HG03103 (cell line): Measurements from ENCODE around the gene HPSE2.
"Not testable (repeated sequence)": the region's sequence is repeated elsewhere in the genome, so short reads cannot be mapped to it uniquely, and the experiment has no call there.

Source experiments
- ATAC-seq: cut with Tn5 transposase; IDR thresholded peaks from one replicate; pipeline ENCODE4 v1.9.1; 2021; ENCODE audit warnings: low read depth; ENCODE audit not compliant: unreplicated experiment

Gene HPSE2

DNA sequence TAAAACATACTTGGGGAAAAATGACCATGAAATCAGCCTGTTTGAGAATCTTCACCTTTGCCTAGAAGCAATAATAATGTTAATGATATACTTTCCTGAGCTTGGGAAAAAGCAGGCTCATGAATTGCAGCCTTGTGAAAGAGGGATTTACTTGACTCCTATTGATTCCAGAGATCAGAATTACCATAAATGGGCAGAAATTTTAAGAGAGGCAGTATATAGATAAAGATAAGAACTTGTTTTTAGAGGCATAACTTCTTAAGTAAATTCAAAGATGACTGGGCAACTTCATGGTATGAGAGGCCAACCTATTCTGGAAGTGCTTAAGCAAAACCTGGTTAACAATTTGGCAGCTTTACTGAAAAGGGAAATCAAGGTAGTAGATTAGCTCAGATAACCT lies 225.4 kb downstream of the HPSE2 start:
- ATAC-seq: no peak

DNA sequence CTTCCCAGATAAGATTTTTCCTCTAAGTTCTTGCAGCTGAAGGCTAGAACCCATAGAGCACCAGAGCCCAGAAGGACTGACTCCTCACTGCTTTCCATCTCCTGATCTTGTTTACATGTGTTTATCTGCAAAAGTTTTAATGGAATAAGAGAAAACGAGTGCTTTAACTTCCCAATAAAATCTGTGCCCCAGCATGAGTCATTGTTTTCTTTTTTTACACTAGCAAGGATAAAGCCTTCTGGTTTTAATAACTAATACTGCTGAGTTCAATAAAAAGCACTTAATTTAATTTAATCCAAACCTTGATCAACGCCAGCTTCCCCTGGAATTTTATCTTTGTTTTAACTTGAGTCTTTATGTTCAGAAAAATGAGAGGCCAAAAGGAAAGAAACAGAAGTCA lies 227.6 kb downstream of the HPSE2 start:
- ATAC-seq: no peak

DNA sequence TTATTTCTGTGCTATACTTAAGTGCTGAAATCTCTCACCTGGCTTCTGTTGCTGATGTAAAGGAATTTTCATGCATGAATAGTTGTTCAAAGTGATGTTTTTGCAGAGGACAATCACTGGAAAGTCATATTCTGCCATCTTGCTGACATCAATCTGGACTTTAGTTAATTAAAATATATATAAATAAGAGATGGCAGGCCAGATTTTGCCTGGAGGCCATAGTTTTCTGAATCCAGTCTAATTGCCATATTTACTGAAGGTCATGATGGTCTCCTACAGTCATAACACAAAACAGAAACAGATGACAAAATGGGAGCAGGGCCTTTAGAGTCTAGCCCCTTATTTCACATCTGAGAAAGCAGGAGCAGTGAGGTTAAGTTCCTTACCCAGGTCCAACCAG lies 228.2 kb downstream of the HPSE2 start:
- ATAC-seq: no peak

DNA sequence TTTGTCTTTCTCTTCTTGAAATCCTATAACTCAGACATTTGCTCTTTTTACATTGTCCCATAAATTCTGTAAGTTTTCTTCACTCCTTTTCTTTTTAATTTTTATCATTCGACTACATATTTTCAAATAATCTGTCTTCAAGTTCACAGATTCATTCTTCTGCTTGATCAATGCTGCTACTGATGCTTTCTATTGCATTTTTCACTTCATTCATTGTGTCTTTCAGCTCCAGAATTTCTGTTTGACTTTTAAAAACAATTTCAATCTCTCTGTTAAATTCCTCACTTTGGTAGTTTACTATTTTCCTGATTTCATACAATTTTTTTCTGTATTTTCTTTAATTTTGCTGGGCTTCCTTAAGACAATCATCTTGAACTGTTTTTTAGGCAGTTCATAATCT lies 230.4 kb downstream of the HPSE2 start:
- ATAC-seq: no peak

DNA sequence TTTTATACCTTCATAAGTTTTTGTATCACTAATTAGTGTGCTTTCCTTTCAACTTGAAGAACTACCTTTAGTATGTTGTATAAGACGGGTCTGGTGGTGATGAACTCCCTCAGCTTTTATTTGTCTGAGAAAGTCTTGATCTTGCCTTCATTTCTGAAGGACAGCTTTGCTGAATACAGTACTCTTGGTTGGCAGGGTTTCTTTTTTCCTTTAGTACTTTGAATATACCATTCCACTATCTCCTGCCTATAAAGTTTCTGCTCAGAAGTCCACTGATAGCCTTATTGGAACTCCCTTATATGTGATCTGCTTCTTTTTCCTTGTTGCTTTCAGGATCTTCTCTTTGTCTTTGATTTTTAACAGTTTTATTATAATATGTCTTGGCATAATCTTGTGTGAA lies 230.9 kb downstream of the HPSE2 start:
- ATAC-seq: no peak

DNA sequence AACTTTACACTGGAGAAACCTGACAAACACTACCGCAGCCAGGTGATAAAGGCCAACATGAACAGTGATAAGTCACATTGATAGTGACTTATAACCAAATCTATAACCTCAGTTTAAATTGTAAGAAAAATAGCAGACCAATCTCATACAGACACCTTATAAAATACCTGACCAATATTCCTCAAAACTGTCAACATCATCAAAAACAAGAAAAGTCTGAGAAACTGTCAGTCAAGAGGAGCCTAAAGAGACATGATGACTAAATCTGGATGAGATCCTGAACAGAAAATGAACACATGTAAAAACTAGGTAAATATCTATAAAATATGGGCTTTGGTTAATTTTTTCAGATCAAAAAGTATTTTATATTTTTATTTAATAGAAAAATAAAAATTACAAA lies 233.3 kb downstream of the HPSE2 start:
- no peak for ATAC-seq

DNA sequence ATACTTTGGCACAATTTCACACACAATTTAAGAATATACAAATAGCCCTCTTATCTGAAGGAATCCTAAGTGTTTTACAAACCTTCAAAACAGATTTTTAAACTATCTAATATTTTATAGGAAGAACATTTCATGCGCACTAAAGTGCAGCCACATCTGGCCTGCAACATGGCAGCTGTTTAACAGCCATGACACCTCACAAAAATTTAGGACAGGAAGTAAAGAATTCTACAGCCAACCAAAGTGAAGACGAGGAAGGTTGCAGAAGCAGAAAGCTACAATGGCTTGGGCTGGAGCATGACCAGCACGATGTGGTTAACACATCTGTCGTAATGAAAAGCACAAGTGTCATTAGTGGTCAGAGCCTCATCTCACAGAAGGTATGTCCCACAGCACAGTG lies 238.1 kb downstream of the HPSE2 start:
- ATAC-seq: no peak

DNA sequence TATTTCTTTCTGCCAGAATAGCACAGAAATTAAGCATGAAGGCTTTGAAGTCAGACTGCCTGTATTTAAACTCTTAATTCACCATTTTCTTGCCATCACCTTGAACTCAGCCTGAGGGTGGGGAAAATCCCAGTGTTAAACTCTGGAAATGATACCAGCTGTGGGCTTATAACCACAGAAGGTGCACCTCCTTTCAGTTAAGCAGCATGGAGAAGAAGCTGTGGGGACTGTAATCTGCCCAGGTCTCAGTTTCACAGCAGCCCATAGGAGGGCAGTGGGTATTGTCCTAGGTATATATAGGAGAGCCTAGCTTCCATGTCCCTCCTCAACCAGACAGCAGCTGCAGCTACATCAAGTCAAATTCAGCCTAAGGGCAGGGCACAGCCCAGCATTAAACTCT lies 241.6 kb downstream of the HPSE2 start:
- no peak for ATAC-seq

DNA sequence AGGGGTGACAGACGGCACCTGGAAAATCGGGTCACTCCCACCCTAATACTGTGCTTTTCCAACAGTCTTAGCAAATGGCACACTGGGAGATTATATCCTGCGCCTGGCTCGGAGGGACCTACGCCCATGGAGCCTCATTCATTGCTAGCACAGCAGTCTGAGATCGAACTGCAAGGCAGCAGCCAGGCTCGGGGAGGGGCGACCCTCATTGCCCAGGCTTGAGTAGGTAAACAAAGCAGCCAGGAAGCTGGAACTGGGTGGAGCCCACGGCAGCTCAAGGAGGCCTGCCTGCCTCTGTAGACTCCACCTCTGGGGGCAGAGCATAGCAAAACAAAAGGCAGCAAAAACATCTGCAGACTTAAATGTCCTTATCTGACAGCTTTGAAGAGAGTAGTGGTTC lies 251.9 kb downstream of the HPSE2 start:
- not testable (repeated sequence) for ATAC-seq

DNA sequence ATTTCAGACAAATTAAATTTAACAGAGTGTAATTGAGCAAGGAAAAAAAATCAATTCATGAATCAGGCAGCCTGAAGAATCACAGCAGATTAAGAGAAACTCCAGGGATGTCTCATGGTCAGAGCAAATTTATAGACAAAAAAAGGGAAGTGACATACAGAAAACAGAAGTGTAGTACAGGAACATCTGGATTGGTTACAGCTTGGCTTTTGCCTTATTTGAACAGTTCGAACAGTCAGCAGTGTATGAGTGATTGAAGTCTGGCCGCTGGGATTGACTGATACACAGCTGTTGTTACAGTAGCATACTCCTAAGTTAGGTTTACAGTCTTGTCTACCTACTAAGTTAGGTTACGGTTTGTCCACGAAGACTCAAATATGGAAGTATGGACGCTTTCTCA lies 255.3 kb downstream of the HPSE2 start:
- no peak for ATAC-seq

DNA sequence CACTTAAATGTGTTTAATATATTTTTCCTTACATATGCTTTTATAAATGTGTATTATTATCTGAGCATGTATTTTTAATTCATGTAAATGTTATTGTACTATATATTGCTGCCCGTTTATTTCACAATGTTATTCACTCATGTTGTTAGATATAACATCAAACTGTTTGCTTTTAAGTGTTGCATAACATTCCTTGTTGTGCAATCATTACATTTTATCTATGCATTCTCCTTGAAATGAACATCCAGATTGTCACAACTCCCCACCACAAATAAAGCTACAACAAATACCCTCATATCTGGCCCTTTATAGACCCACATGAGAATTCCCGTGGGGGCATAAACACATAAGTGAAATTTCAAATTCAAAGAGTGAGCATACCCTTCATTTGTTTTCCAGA lies 264.2 kb downstream of the HPSE2 start:
- no peak for ATAC-seq

DNA sequence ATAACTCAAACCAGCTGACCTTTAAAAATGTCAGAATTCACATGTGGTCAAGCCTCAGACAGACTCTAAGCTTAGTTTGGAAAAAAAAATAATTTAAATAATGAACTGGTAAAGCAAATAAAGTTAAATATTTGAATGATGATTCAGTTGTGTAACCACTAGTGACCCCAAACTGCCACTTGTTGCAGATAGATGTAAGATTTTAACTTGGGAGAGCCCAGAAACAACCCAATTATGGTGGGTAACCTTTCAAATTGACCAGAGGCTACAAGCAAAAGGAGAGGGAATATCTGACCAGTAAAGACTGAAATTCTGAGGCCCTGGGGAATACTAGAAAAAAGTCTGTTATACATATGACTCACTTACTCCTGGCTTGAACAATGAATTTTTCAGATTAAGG lies 268.1 kb downstream of the HPSE2 start:
- ATAC-seq: no peak

DNA sequence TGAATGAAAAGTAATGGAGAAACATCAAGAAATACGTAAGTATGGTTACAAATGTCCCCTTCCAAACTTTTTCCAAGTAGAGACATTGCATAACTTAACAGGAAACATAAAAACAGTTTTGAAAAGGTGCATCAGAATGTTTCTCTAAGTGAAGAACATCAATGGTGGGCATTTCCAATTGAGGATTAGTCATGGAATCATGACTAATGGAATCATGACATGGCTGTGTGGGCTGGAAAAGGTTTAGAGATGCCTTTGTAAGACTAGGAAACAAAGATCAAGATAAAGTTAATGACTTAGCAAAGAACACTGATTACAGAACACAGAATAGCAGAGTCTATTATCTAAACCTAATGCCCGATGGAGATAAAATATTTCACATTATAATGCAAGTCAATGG lies 272.0 kb downstream of the HPSE2 start:
- no peak for ATAC-seq

DNA sequence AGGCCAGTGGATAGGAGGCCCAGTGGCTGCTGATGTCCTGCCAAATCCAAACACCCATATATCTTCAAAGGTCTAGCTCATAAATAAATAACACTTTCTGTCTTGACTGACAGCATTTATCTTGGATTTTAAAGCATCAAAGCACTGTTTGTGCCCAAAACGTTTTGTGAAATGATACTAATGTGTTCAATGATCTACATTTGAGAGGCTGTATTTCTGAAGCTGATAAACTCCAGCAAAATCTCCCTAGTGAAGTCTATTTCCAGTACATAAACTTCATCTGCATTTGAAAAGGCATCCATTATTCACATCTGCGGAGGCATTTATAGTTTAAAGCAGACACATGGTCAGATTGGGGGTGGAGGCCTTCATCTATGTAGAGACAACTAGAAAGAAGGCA lies 276.3 kb downstream of the HPSE2 start:
- ATAC-seq: no peak

DNA sequence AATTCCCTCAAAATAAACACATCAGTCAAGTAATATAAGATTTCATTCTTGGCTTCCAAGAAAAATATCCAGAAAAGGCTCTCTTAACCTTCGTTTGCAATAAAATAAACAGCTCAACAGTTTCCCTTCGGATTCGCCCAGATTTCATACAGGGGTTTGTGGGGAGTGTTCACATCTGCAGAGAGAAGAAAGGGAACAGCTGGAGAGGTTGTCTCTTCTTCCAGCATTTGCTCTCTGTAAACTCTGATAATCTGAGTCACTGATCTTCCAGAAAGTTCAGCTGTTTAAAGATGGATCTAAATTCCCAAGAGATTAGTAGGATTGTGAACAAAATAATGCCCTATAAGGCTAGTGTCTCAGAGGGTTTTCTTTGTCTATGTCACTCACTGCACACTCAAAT lies 277.9 kb downstream of the HPSE2 start:
- no peak for ATAC-seq

DNA sequence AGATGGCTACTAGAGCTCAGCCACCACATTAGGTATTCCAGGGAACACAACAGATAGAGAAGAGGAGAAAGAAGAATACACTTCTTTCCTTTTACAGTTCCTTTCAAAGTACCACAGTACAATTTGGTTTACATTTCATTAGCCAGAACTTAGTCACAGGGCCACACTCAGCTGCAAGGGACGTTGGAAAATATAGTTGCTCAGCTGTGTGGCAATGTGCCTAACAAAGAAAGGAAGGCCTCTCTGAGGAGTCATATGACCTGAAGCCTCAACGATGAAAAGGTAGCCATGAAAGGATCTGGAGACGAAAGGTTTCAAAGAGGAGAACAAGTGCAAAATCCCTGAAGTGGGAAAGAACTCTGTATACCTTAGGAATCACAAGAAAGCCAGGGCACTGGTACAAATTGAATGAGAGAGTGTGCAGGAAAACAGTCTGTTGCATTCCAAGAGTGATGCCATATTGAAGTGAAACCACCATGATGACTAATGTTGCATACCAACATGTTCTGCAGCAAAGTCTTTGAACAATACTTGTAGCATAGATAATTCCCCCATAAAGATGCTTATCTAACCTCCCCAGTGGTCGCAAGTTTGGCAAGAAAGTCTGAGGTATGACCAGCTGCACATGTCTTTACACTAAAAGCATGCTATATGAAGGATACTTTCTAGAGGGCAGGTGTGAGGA lies 278.9 kb downstream of the HPSE2 start:
- ATAC-seq: no peak

DNA sequence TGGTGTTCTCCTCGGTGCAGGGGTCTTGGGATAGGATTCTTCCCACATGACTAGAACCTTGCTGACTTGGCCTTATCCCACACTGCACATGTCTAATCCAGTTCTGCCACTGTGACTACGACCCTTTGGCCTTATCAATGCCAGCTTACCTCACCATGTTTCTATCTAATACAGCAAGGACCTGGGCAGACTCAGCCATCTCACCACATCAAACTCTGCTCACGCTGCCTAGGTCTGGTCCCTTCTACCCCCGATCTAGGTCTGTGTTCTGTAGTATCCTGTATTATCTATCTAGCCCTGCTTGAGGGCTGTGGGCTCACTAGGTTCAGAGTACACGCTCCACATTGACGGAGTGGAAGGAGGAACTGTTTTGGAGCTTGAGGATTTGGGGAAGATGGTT lies 282.4 kb downstream of the HPSE2 start:
- no peak for ATAC-seq

DNA sequence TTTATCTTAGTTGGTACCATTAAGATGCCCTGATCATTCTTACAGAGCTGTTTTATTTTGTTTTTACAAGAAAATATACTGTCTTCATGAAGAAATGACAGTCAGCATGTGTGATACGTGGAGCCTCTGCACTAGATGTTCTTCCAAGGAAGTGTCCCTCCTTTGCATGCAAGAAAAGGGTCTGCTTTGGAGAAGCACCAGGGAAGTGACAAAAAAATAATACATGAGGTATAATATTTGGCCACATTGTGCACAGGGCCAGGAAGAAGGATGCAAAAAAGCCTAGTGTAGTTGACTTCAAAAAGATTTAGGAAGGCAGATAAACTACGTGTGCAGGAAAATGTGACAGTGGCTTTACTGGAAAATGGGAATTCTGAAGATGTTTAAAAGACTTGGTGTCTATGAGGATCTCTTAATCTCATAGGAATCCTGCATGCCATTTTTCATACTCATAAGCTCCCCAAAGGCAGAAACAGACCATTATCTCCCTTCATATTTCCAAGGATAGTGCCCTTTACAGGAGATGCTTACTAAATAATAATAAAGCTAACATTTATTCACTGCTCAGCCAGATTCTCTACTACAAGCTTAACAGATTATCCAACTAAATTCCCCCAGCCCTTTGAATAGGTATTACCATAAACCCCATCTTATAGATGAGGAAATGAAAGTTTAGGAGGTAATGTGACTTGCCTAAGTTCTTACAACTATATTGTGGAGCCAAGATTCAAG lies 284.2 kb downstream of the HPSE2 start:
- ATAC-seq: no peak

DNA sequence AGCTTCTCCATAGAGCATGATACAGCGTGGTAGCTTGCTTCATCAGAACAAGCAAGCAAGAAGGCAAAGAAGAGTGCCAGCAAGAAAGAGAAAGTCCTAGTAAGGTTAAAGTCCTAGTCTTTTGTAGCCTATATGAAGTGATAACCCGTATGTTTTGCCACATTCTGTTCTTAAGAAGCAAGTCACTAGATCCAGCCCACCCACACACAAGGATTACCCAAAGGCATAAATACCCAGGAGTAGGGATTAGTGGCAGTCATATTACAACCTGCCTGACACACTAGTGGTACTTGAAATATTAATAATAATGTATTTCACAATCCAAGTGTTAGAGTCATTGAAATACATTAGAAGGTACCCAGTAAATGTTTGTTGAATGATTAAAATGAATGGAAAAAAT lies 285.5 kb downstream of the HPSE2 start:
- ATAC-seq: no peak

DNA sequence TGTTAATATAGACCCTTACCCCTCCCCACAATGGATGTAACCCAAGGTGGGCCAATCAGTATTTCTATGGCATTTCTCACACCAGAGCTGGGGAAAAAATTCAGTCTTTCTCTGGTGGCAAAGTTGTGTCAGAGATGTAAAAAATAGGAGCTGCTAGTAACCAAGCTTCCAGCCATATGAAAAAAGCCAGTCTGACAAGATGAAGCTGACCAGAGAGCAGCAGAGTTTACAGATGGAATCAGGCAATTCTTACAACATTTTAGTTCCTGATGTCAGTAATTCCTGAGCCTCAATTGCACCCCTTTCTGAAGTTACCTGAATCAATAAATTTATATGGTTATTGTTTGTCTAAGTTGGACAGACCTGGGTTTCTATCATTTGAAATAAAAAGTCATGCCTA lies 286.3 kb downstream of the HPSE2 start:
- ATAC-seq: no peak

DNA sequence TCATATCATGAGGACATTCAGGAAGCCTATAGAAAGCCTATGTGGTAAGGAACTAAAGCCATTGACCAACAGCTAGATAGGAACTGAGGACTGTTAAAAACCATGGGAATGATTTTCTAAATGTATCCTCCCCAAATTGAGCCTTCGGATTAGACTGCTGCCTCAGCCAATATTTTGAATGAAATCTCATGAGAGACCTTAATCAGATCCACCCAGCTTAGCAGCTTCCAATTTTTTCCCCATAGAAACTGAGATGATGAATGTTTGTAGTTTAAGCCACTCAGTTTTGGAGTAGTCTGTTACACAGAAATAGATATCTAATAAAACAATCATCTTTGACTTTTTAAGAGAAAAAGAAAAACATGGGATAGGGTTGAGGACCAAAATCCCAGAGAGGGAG lies 292.0 kb downstream of the HPSE2 start:
- no peak for ATAC-seq

DNA sequence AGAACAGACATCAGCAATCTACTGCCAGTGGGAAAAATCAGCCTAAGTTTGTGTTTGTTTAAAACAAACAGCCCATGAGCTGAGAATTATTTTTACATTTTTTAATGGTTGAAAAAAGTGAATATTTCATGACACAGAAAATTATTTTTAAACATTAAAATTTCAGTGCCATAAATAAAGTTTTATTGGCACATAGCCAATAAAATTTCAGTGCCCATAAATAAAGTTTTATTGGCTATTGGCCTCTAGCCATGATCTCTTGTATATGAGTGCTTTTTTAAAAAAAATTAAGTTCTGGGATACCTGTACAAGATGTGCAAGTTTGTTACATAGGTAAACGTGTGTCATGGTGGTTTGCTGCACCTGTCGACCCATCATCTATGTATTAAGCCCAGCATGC lies 305.9 kb downstream of the HPSE2 start:
- no peak for ATAC-seq

DNA sequence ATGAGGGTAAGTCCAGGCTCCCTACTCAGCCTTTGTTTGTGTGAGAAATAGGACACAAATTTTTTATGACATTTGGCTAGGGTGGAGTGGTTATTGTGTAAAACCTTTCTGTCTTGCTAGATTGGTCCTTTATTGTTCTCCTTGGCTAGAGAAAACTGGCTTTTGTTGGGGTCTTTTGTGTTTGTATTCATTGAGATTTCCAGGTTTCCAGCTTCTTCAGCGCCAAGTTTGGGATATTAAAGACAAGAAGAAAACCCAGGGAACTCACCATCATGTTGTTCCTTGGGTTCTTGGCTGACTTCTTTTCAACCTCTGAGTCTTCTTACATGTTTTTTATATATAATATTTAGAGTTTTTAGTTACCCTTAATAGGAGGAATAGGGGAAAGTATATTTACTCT lies 310.0 kb downstream of the HPSE2 start:
- no peak for ATAC-seq
